Pancreas (tissue), 10 donors: ENCODE data around the gene NKX6-2. TPM values are rescaled to one million over a fixed set of nuclear protein-coding genes. Genes with fewer than 3 reads are reported as not detected.

Experiments used
- ATAC-seq, 4 donors: fragments of 200-7000 bp; cut with Tn5 transposase; one replicate each; pipeline versions ENCODE4 v1.8.0 to v1.9.1; 2020; ENCODE audit warnings: mild to moderate bottlenecking in 4 of 4, moderate library complexity in 4 of 4
- DNase-seq, 6 donors: peaks; one replicate each; pipeline ENCODE4 v3.0.0-alpha.2; 2020
- FAIRE-seq: peaks from 2 replicates; lab custom pipeline; 2012; peaks lifted over from hg19 to GRCh38; lab: Jason Lieb, UNC
- H3K27ac ChIP-seq, 4 donors: fragments of 200-600 bp; sonication (generic); 1 replicate in 3 of 4; 2 replicates in 1 of 4; pipeline versions ENCODE4 v1.5.0 to v1.8.0; 2020
- H3K27me3 ChIP-seq, 4 donors: fragments of 200-600 bp; one replicate each; pipeline ENCODE4 v1.8.0; 2021
- H3K36me3 ChIP-seq, 3 donors: fragments of 200-600 bp; sonication (generic) in 1 of 3; one replicate each; pipeline versions ENCODE4 v1.5.0 to v1.8.0; 2020 to 2021
- H3K4me1 ChIP-seq, 3 donors: fragments of 200-600 bp; one replicate each; pipeline ENCODE4 v1.8.0; 2021
- H3K4me3 ChIP-seq, 4 donors: fragments of 200-600 bp; sonication (generic) in 2 of 4; one replicate each; pipeline versions ENCODE4 v1.5.0 to v1.8.0; 2020 to 2021
- H3K9me3 ChIP-seq, 4 donors: fragments of 200-600 bp; one replicate each; pipeline ENCODE4 v1.8.0; 2021
- CTCF ChIP-seq, 4 donors: fragments of 200-600 bp; sonication (generic) in 3 of 4; IDR thresholded peaks; one replicate each; pipeline versions ENCODE4 v1.5.0 to v1.8.0; 2021; ENCODE audit warnings: antibody characterized with exemption in 4 of 4
- WGBS, 2 donors: extraction: QIAGEN DNeasy Blood & Tissue Kit; methylation state at CpG; one replicate each; pipeline ENCODE4 v1.1.7; 2013; 5-methylcytosine and 5-hydroxymethylcytosine counted together
- intact Hi-C, 3 donors: fragments of 100-400 bp; cut with DNase I; formaldehyde crosslinking; loops; one replicate each; pipeline versions ENCODE4 v1.11.1 to v1.14.2; 2022
- polyA plus RNA-seq, 2 donors: library from polyadenylated mRNA; stranded (reverse); fragments of 200-250 nt; gene quantifications; one replicate each; pipeline ENCODE4 v1.2.3, GENCODE V29; 2013
- total RNA-seq, 6 donors: library from RNA; stranded (reverse); fragmentation: NEBNext Ultra II Directional in 4 of 6; extraction: Animal tissue kit (Norgen Biotek cat#: 25700) in 4 of 6; gene quantifications; one replicate each; pipeline versions ENCODE4 v1.2.1 to v1.2.4, GENCODE V29; 2021 to 2023
- donor health status: healthy with polysubstance abuse.
- donor health status: DM: no; HTN: no; CAD: no; lungs with moderate emphysema.
- donor health status: DM: no; HTN: no; CAD: no.
- donor health status: control.
- donor health status: control.
- donor health status: Bipolar disorder and iron deficiency.
- donor health status: DM: yes; HTN: yes; CAD: no.
- donor health status: DM: no; HTN: no; CAD: no.
- donor health status: DM: no; HTN: no; CAD: no.
- donor health status: DM: yes; HTN: yes; CAD: no.

NKX6-2 gene
- total and polyA plus RNA-seq, 8 donors = 0.09 to 2.3 (median 0.16) TPM; not detected in 3

- FAIRE-seq = no peak
- intact Hi-C loops = no loop called here
- TF ChIP-seq CTCF (IDR thresholded peaks at IDR 0.05) = no peak
- H3K4me3 ChIP-seq = no peak overlapping the region
- no peaks in the 10 kb centered on the region for H3K27me3 ChIP-seq
- H3K4me1 ChIP-seq = no peaks in the 10 kb centered on the region
- no peak for ATAC-seq
- WGBS, 2 donors = 50 to 53% methylated on average over 29 to 33 of the region's 33 CpGs
- peak in 3 of 6 donors; percentile 20 to 63 (median 46) for DNase-seq
- no peak overlapping the region for H3K27ac ChIP-seq
- no peaks in the 10 kb centered on the region for H3K36me3 ChIP-seq
- H3K9me3 ChIP-seq = no peaks in the 10 kb centered on the region
Observed at GRCh38 chr10:132810807-132811700, 25.1 kb upstream of the NKX6-2 start.

- FAIRE-seq (no peak), ATAC-seq (no peak), DNase-seq (peak in 3 of 6 donors; percentile 20 to 53 (median 48))
- Histone ChIP-seq H3K36me3 (no peaks in the 10 kb centered on the region), H3K9me3 (no peaks in the 10 kb centered on the region), H3K4me3 (no peak overlapping the region), H3K27ac (no peak overlapping the region), H3K27me3 (no peaks in the 10 kb centered on the region), H3K4me1 (no peaks in the 10 kb centered on the region)
- WGBS, 2 donors = 60 to 75% methylated on average over 39 of the region's 39 CpGs
- TF ChIP-seq CTCF (IDR thresholded peaks at IDR 0.05) = no peak
- intact Hi-C loops = no loop called here
Observed at GRCh38 chr10:132810141-132810806, 24.3 kb upstream of the NKX6-2 start.

GRCh38 chr10:132809232-132810140 lies 23.5 kb upstream of the NKX6-2 start:
- no peak for ATAC-seq
- TF ChIP-seq CTCF (IDR thresholded peaks at IDR 0.05) = no peak
- no peak overlapping the region for H3K27ac ChIP-seq
- peak in 2 of 6 donors; percentile 45 to 49 for DNase-seq
- no peak for FAIRE-seq
- no peaks in the 10 kb centered on the region for H3K4me1 ChIP-seq
- H3K4me3 ChIP-seq = no peak overlapping the region
- 54 to 69% methylated on average over 38 of the region's 38 CpGs for WGBS, 2 donors
- H3K9me3 ChIP-seq = no peaks in the 10 kb centered on the region
- no peaks in the 10 kb centered on the region for H3K36me3 ChIP-seq
- intact Hi-C loops = no loop called here
- no peaks in the 10 kb centered on the region for H3K27me3 ChIP-seq

- intact Hi-C loops = no loop called here
- Histone ChIP-seq H3K36me3 (no peaks in the 10 kb centered on the region), H3K9me3 (no peaks in the 10 kb centered on the region), H3K4me3 (no peak overlapping the region), H3K27me3 (no peaks in the 10 kb centered on the region), H3K27ac (no peak overlapping the region), H3K4me1 (no peaks in the 10 kb centered on the region)
- FAIRE-seq = no peak
- WGBS, 2 donors = 35 to 43% methylated on average over 40 to 42 of the region's 42 CpGs
- TF ChIP-seq CTCF (IDR thresholded peaks at IDR 0.05) = no peak
- peak in 2 of 6 donors; percentile 58 for DNase-seq
- no peak for ATAC-seq
Observed at GRCh38 chr10:132808383-132809231, 22.7 kb upstream of the NKX6-2 start.
